22Rv1 (cell line): Measurements from ENCODE around the gene DNAH2.

Experiments used
- H3K27ac ChIP-seq: fragments of 450-650 bp; 2 replicates; pipeline ENCODE4 v1.5.1; 2017
- ZFX ChIP-seq: fragments of 450-650 bp; IDR thresholded peaks from 2 replicates; pipeline ENCODE4 v1.6.1; 2017; ENCODE audit warnings: antibody characterized with exemption, borderline replicate concordance
- TF ChIP-seq, protein P1 (sequence below): fragments of 450-650 bp; IDR thresholded peaks from 2 replicates; pipeline ENCODE4 v1.5.1; 2017; ENCODE audit warnings: mild to moderate bottlenecking

The DNAH2 gene

DNA sequence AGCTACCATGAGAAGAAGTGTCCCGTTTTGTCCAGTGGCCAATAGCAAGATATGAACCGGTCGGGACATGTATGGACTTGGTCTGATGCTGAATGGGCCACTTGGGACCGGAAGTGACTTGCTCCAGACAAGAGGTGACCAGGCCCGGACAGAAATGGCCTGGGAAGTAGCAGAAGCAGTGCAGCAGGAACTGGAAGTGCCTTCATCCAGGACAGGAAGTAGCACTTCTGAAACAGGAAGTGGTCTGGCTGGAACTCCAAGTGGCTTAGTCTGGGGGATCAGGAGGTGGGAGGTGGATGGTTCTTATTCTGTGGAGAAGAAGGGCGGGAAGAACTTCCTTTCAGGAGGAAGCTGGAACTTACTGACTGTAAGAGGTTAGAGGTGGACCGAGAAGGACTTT, 7.2 kb upstream of the DNAH2 start:
- H3K27ac ChIP-seq, result no peak overlapping the region
- TF ChIP-seq ZFX, result no peak
- TF ChIP-seq, protein P1, sequence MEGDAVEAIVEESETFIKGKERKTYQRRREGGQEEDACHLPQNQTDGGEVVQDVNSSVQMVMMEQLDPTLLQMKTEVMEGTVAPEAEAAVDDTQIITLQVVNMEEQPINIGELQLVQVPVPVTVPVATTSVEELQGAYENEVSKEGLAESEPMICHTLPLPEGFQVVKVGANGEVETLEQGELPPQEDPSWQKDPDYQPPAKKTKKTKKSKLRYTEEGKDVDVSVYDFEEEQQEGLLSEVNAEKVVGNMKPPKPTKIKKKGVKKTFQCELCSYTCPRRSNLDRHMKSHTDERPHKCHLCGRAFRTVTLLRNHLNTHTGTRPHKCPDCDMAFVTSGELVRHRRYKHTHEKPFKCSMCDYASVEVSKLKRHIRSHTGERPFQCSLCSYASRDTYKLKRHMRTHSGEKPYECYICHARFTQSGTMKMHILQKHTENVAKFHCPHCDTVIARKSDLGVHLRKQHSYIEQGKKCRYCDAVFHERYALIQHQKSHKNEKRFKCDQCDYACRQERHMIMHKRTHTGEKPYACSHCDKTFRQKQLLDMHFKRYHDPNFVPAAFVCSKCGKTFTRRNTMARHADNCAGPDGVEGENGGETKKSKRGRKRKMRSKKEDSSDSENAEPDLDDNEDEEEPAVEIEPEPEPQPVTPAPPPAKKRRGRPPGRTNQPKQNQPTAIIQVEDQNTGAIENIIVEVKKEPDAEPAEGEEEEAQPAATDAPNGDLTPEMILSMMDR, result no peak

DNA sequence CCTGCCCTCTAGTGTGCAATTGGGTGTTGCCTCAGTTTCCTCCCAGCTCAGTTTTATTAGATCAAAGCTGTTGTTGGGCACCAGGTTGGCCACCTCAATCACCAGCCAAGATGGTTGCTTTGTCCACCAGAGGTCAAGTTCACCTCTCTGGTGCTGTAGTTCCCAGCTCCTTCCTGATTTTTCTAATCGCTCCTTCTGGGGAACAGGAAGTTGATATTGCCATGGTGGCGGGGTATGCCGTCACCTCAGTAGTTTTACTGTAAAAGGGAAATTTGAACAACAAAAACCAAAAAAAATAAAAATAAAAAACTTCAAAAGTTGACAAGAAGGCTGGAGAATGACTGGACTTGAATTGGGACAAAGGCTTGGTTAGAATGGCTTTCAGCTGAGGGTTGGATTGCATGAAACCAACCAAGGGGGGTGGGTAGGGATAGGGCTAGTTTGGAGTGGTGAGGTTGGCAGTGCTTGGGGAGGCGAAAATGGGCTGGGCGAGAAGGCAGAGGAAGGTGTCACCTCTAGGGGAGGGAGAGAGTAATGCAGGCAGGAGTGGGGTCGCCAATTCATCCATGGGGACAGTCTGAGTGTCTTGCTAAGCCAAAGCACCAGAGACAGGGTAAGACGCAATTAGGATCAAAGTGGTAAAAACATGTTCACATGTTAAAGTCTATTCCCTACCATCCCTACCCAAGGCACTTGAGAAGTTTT, 6.3 kb upstream of the DNAH2 start:
- TF ChIP-seq, protein P1, result no peak; the same call in 1 of the 2 replicates
- TF ChIP-seq ZFX, result no peak
- H3K27ac ChIP-seq, result no peak overlapping the region

DNA sequence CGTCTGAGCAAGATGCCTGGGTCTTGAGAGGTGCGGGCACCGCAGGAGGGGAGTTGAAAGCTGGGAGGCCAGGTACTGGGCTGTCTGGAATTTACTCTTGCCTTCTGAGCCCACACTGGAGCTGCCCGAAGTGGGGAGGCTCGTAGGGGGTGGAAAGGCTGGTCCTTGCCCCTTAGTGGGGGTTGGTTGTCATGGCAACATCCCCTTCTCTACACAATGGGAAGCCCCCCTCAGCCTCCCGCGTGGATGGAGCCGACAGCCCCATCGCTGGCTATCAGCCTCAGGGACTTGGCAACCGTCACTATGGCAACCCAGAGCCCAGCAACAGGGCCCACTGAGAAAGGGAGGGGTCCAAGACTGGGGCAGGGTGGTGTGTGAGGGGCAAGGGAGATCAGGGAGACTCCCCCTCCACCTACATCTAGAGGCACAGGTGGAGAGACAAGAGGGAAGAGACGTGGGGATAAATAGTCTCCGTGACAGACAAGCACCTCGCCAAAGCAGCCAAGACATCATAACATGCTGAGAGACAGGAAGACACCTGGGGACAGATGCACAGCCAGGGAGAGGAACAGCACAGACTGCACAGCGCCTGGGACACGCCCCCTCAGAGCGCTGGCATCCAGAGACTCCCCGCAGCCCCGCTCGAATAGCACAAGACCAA, 5.3 kb upstream of the DNAH2 start:
- TF ChIP-seq, protein P1, result no peak
- TF ChIP-seq ZFX, result no peak
- no peak overlapping the region for H3K27ac ChIP-seq

DNA sequence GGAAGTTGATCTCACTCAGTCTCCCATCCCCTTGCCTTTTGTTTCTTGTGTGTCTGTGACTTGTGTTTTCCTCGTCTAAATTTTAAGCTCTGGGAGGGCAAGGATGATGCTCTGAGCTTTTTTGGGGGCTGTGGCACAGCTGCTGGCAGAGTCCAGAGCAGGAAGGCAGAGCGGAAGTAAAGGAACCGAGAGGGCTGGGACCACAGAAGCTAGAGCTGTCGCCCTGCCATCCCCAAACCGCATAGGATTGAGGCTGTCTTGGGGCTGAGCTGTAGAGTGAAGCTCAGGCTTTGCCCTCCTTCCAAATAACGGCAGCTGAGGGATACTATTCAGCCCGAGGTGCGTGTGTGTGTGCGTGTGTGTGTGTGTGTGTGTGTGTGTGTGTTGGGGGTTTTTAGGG, 3.8 kb upstream of the DNAH2 start:
- no peak for TF ChIP-seq ZFX
- TF ChIP-seq, protein P1, result no peak

DNA sequence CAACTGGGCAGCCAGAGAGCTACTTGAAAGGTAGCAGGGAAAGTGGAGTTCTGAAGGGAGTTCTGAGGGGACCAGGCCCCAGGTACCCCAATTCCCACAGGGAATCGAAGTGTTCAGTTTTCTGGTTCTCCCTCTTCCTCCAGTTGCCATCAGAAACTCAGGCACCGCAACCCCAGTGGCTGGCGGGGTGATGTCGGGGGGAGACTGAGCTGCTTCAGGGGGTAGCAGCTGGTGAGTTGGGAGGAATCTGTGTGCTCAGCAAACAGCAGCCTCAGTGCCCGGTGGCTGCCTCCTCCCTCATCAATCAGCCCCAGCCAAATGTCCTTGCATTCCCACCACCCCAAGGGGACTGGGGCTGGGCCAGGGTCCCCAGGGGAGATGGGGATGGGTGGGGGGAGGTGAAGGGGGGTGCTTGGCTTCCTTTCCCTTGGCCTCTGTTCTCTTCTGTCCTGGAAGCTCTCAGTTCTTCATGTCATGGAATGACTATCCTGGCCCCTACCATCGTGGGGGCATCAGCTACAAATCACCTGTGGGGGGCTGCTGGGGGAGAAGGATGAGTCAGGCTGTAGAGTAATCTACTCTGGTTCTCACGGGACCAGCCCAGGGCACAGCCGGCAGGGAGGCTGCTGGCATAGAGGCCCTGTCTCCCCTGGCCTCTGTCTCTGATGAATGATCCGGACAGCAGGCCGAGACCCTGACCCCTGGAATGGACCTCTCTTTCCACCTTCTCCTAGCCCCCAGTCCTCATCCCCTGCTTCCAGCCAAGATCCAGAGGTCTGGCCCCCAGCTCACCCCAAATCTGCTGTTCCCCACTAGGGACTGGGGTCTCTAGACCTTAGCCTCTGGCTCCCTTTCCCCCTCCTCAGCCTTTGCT, 2.6 kb upstream of the DNAH2 start:
- H3K27ac ChIP-seq, result no peak overlapping the region
- no peak for TF ChIP-seq ZFX
- TF ChIP-seq, protein P1, result no peak

More for the DNA sequence above, 3.8 kb upstream of the DNAH2 start:
- H3K27ac ChIP-seq, result no peak overlapping the region

DNA sequence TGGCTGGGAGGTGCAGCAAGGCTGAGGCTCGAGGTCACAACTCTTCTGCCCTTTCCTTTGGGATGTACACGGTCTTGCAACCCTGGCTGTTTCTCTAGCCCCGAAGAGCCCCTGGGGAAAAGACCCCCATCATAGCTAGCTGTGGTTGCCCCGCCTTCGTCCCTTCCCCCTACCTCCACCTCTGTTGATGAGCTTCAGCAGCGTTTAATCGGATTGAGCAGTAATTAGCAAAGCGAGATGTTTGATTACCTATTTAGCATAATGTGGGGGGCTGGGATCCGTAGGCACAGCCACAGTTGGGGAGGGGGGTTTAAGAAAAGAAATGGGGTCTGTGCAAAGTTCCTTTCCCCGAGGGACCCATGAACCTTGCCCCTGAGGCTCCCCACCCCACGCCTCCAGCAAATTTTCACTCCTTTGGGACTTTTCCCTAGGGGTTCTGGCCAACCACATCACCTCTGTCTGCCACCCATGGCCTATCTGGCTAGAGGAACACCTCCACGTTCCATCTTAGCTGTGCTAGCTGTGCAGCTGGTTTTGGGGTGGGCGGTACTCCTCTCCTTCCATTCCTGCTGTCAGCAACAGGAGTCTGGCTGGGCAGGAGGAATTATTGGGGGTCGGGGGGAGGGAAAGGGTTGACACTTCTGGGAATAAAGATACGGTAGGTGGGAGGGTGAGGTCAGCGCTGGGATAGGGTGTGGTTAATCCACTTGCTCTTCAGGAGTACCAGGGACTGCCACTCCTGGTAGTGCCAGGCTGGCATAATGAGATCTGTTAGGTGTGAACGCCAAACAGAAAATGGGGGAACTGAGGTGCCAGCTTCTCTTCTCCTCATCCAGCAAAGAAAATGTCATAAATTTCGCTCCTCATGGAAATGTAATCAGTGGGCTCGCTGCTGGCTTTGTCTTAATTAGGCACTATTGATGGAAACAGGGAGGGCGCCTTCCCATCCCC, 1.3 kb upstream of the DNAH2 start:
- TF ChIP-seq ZFX, result no peak
- TF ChIP-seq, protein P1, result no peak

More for the DNA sequence above, 1.3 kb upstream of the DNAH2 start:
- H3K27ac ChIP-seq, result peak overlapping the region; percentile 49; the same call in 1 of the 2 replicates
